Heart right ventricle (tissue), 16 donors: ENCODE results near the gene ILK. TPM values are rescaled to one million over a fixed set of nuclear protein-coding genes. Genes with fewer than 3 reads are reported as not detected.

ENCODE experiments used
- ATAC-seq, 8 donors: fragments of 200-7000 bp; cut with Tn5 transposase; one replicate each; pipeline ENCODE4 v1.9.1; 2020; ENCODE audit warnings: mild to moderate bottlenecking in 8 of 8, moderate library complexity in 8 of 8, moderate number of reproducible peaks in 1 of 8
- DNase-seq, 2 donors: peaks; one replicate each; pipeline ENCODE4 v3.0.0-alpha.2; 2020
- H3K27ac ChIP-seq, 10 donors: fragments of 200-600 bp; sonication (generic) in 2 of 10; one replicate each; pipeline versions ENCODE4 v1.5.0 to v1.8.0; 2020 to 2022; ENCODE audit warnings: mild to moderate bottlenecking in 3 of 10
- H3K27me3 ChIP-seq, 7 donors: fragments of 200-600 bp; one replicate each; pipeline ENCODE4 v1.8.0; 2021 to 2022; ENCODE audit warnings: mild to moderate bottlenecking in 2 of 7
- H3K36me3 ChIP-seq, 9 donors: fragments of 200-600 bp; sonication (generic) in 1 of 9; one replicate each; pipeline versions ENCODE4 v1.5.0 to v1.8.0; 2020 to 2022; ENCODE audit warnings: mild to moderate bottlenecking in 2 of 9
- H3K4me1 ChIP-seq, 9 donors: fragments of 200-600 bp; sonication (generic) in 1 of 9; one replicate each; pipeline versions ENCODE4 v1.5.0 to v1.8.0; 2020 to 2022; ENCODE audit warnings: mild to moderate bottlenecking in 4 of 9
- H3K4me3 ChIP-seq, 10 donors: fragments of 200-600 bp; sonication (generic) in 2 of 10; one replicate each; pipeline versions ENCODE4 v1.5.0 to v1.8.0; 2020 to 2022; ENCODE audit warnings: mild to moderate bottlenecking in 7 of 10, moderate library complexity in 2 of 10
- H3K9me3 ChIP-seq, 11 donors: fragments of 200-600 bp in 10 of 11; sonication (generic) in 2 of 11; one replicate each; pipeline versions ENCODE4 v1.5.0 to v1.8.0; 2013 to 2022; ENCODE audit warnings: mild to moderate bottlenecking in 2 of 11, control low read depth in 1 of 11, moderate library complexity in 1 of 11
- CTCF ChIP-seq, 9 donors: fragments of 200-600 bp; sonication (generic) in 2 of 9; IDR thresholded peaks; one replicate each; pipeline versions ENCODE4 v1.5.0 to v1.8.0; 2021 to 2022; ENCODE audit warnings: antibody characterized with exemption in 9 of 9, mild to moderate bottlenecking in 5 of 9, moderate library complexity in 1 of 9
- WGBS, 2 donors: extraction: QIAGEN DNeasy Blood & Tissue Kit; methylation state at CpG; one replicate each; pipeline ENCODE4 v1.1.7; 2013; ENCODE audit warnings: inconsistent platforms in 1 of 2; 5-methylcytosine and 5-hydroxymethylcytosine counted together
- intact Hi-C, 10 donors: fragments of 100-400 bp; cut with DNase I; formaldehyde crosslinking; loops; one replicate each; pipeline versions ENCODE4 v1.11.1 to v1.14.2; 2022
- polyA plus RNA-seq, 2 donors: library from polyadenylated mRNA; stranded (reverse); fragments of 200-250 nt; gene quantifications; one replicate each; pipeline ENCODE4 v1.2.3, GENCODE V29; 2013
- total RNA-seq, 10 donors: library from RNA; stranded (reverse); fragmentation: NEBNext Ultra II Directional in 3 of 10; extraction: Animal tissue kit (Norgen Biotek cat#: 25700) in 3 of 10; gene quantifications; one replicate each; pipeline versions ENCODE4 v1.2.1 to v1.2.4, GENCODE V29; 2021 to 2023
- donor health status: Arrhythmogenic right ventricular cardiomyopathy.
- donor health status: ischemic (EF 13 %, LVEDD 7.1; RV severe dilation, severe dysfunction).
- donor health status: healthy with polysubstance abuse.
- donor health status: DM: no; HTN: yes; CAD: no.
- donor health status: DM: no; HTN: no; CAD: no.
- donor health status: ischemic (EF 25% LVEDD 6.9; RV normal size, moderate dysfunction).
- donor health status: ischemic (EF 25% LVEDD 5.7; RV mildly dilated, moderate dysfunction).
- donor health status: healthy.
- donor health status: DM: yes; HTN: yes; CAD: no.
- donor health status: Ischemic cardiomyopathy.
- donor health status: ischemic (EF 35%, LVEDD 5.7; RV mildly dilated, moderate dysfunction).
- donor health status: nonischemic (EF 11% LVEDD 7.7; RV severe dilation, severe dysfunction).
- donor health status: DM: yes; HTN: yes; CAD: no.
- donor health status: PGD.
- donor health status: ischemic (EF 29% LVEDD 5.4; RV normal size, mild dysfunction).
- donor health status: nonischemic (EF 23%, LVEDD 6.1; RV moderate dilation, normal function).

The ILK gene
- total and polyA plus RNA-seq, 12 donors = 150 to 247 (median 214) TPM

GRCh38 chr11:6616596-6617250 is 13.1 kb downstream of the ILK start:
- WGBS, 2 donors = 92 to 95% methylated on average over 14 of the region's 14 CpGs
- peaks cover 10 to 56% (median 30%) of the 10 kb centered on the region in 9 donors for H3K4me1 ChIP-seq
- H3K4me3 ChIP-seq = no peak overlapping the region
- intact Hi-C loops = loop anchor here in 2 of 10 donors (5.0 to 10.0 kb wide), 2 partner anchors 58 to 66 kb away; partner anchors contain the start of gene MRPL17 (in 1 of the 2)
- no peak for ATAC-seq
- no peak for TF ChIP-seq CTCF (IDR thresholded peaks at IDR 0.05)
- no peaks in the 10 kb centered on the region for H3K9me3 ChIP-seq
- H3K27ac ChIP-seq = peak overlapping the region in 1 of 10 donors; percentile 94
- H3K27me3 ChIP-seq = no peaks in the 10 kb centered on the region
- DNase-seq = no peak
- H3K36me3 ChIP-seq = peaks cover 0 to 43% (median 9%) of the 10 kb centered on the region in 9 donors

- DNase-seq (no peak), ATAC-seq (no peak)
- intact Hi-C loops = loop anchor here in 2 of 10 donors (5.0 to 10.0 kb wide), 2 partner anchors 57 to 65 kb away; partner anchors contain the start of gene MRPL17 (in 1 of the 2)
- Histone ChIP-seq H3K4me3 (peak overlapping the region in 3 of 10 donors; percentile 64 to 85 (median 68)), H3K4me1 (peaks cover 10 to 56% (median 30%) of the 10 kb centered on the region in 9 donors), H3K27ac (peak overlapping the region in 2 of 10 donors; percentile 84 to 94), H3K36me3 (peaks cover 0 to 43% (median 9%) of the 10 kb centered on the region in 9 donors), H3K27me3 (no peaks in the 10 kb centered on the region), H3K9me3 (no peaks in the 10 kb centered on the region)
- 84 to 90% methylated on average over 5 of the region's 5 CpGs for WGBS, 2 donors
- no peak for TF ChIP-seq CTCF (IDR thresholded peaks at IDR 0.05)
These were observed 13.8 kb downstream of the ILK start for GRCh38 chr11:6617315-6617781.

- Histone ChIP-seq H3K4me1 (peaks cover 4 to 49% (median 23%) of the 10 kb centered on the region in 9 donors), H3K36me3 (peaks cover 0 to 51% (median 9%) of the 10 kb centered on the region in 9 donors), H3K4me3 (peak overlapping the region; percentile 50 to 90 (median 72)), H3K27me3 (no peaks in the 10 kb centered on the region), H3K9me3 (no peaks in the 10 kb centered on the region), H3K27ac (peak overlapping the region; percentile 5 to 94 (median 84))
- peak; percentile 3 to 31 (median 20) for ATAC-seq
- 11 to 15% methylated on average over 15 of the region's 15 CpGs for WGBS, 2 donors
- DNase-seq = peak in 1 of 2 donors; percentile 57
- intact Hi-C loops = loop anchor here in 3 of 10 donors (2.0 to 10.0 kb wide), 3 partner anchors 56 to 64 kb away; partner anchors contain the start of gene MRPL17 (in 2 of the 3)
- peak in 1 of 9 donors; percentile 12 for TF ChIP-seq CTCF (IDR thresholded peaks at IDR 0.05)
These were observed 14.8 kb downstream of the ILK start for GRCh38 chr11:6618117-6619003.
